Sigmoid colon (tissue), 7 donors: Measurements from ENCODE around the gene DKK3. TPM values are rescaled to one million over a fixed set of nuclear protein-coding genes. Genes with fewer than 3 reads are reported as not detected.

ENCODE experiments used
- DNase-seq: peaks from one replicate; pipeline ENCODE4 v3.0.0-alpha.2; 2019
- H3K27ac ChIP-seq, 4 donors: fragments of 200-600 bp; sonication (generic); one replicate each; pipeline ENCODE4 v1.5.1; 2016 to 2019; ENCODE audit warnings: mild to moderate bottlenecking in 1 of 4
- H3K27me3 ChIP-seq, 3 donors: fragments of 200-600 bp; sonication (generic); one replicate each; pipeline ENCODE4 v1.5.1; 2019; ENCODE audit warnings: mild to moderate bottlenecking in 1 of 3
- H3K36me3 ChIP-seq, 4 donors: fragments of 200-600 bp; sonication (generic); one replicate each; pipeline ENCODE4 v1.5.1; 2016 to 2019
- H3K4me1 ChIP-seq, 4 donors: fragments of 200-600 bp; sonication (generic); one replicate each; pipeline ENCODE4 v1.5.1; 2017 to 2019
- H3K4me3 ChIP-seq, 4 donors: fragments of 200-600 bp; sonication (generic); one replicate each; pipeline ENCODE4 v1.5.1; 2017 to 2019; ENCODE audit warnings: mild to moderate bottlenecking in 2 of 4, moderate library complexity in 1 of 4
- H3K9me3 ChIP-seq, 4 donors: fragments of 200-600 bp in 3 of 4; sonication (generic) in 3 of 4; one replicate each; pipeline versions ENCODE4 v1.5.1 to v1.6.1; 2013 to 2019
- EP300 ChIP-seq, 4 donors: sonication (generic); formaldehyde crosslinking; IDR thresholded peaks; one replicate each; pipeline ENCODE4 v1.6.1; 2017; ENCODE audit warnings: antibody characterized with exemption in 4 of 4
- POLR2A ChIP-seq, 2 donors: fragments of 450-650 bp; IDR thresholded peaks; one replicate each; pipeline ENCODE4 v1.6.1; 2016; ENCODE audit warnings: antibody characterized with exemption in 2 of 2, mild to moderate bottlenecking in 2 of 2, moderate library complexity in 2 of 2
- POLR2AphosphoS5 ChIP-seq, 4 donors: sonication (generic); formaldehyde crosslinking; IDR thresholded peaks; one replicate each; pipeline ENCODE4 v1.6.1; 2017; ENCODE audit warnings: antibody characterized with exemption in 4 of 4
- WGBS, 2 donors: extraction: QIAGEN DNeasy Blood & Tissue Kit; methylation state at CpG; one replicate each; pipeline ENCODE4 v1.1.7; 2013; 5-methylcytosine and 5-hydroxymethylcytosine counted together
- intact Hi-C: fragments of 100-400 bp; cut with DNase I; formaldehyde crosslinking; loops from one replicate; pipeline ENCODE4 v1.15.1; 2023
- polyA plus RNA-seq, 3 donors: library from polyadenylated mRNA; stranded (reverse); fragments of 200-250 nt; gene quantifications; one replicate each; pipeline ENCODE4 v1.2.3, GENCODE V29; 2013
- total RNA-seq, 4 donors: library from RNA; depleted of rRNA; stranded (reverse); fragments of >200 nt; gene quantifications; one replicate each; pipeline ENCODE4 v1.1.0, GENCODE V29; 2016
- TF ChIP-seq, protein P1 (sequence below), 4 experiments: fragments of 450-650 bp in 3 of 4; fragments of 200-600 bp in 1 of 4; IDR thresholded peaks; one replicate each; pipeline ENCODE4 v1.5.1; 2016 to 2019; ENCODE audit warnings: antibody characterized with exemption in 4 of 4, mild to moderate bottlenecking in 3 of 4, moderate library complexity in 2 of 4
- donor health status: healthy with polysubstance abuse.
- donor health status: Bipolar disorder and iron deficiency.
- donor health status: healthy.

Gene DKK3
- total and polyA plus RNA-seq, 7 donors: 6.0 to 181 (median 83.6) TPM

DNA sequence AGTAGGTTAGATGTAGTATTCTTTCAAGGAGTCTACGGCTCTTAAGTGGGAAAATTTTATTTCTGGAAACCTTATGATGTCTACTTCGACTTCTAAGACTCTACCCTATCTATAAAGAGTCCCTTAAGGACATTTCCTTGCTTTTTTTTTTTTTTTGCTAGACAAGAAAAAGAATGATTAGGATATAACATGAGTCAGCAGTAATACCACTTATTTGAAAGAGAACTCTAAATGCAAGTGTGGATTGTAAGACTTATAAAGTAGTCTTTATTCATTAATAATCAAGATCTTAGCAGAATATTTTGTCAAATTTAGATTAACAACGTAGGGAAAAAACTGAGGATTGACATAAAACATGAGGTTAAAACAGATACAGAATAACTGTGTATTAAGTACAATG lies 71.0 kb downstream of the DKK3 start:
- no peak overlapping the region for H3K27ac ChIP-seq
- DNase-seq: no peak
- no peak for TF ChIP-seq EP300 (IDR thresholded peaks at IDR 0.05)
- H3K36me3 ChIP-seq: peaks cover 7 to 95% (median 17%) of the 10 kb centered on the region in 4 donors
- no peaks in the 10 kb centered on the region for H3K27me3 ChIP-seq
- intact Hi-C loops: no loop called here
- H3K4me1 ChIP-seq: peaks cover 0 to 4% (median 0%) of the 10 kb centered on the region in 4 donors
- WGBS, 2 donors: 90 to 91% methylated on average over 3 of the region's 3 CpGs
- no peaks in the 10 kb centered on the region for H3K9me3 ChIP-seq
- H3K4me3 ChIP-seq: no peak overlapping the region

DNA sequence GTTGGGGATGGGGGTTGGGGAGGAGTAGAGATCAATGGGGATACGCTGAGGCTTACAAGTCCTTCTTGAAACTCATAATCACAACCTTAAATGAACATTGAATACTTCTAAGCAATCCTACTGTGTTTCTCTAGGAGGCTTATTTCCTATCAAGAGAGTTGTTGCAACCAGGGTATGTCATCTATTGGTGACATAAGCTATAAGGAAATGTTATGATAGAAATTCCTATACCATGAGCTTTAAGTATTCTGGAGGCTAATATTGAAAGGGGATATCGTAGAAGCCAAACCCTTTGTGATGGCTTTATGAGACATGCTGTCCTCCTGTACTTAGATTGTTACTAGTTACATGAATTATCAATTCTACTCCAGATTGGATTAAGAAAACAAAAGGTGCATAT lies 72.9 kb downstream of the DKK3 start:
- Histone ChIP-seq H3K27me3 (no peaks in the 10 kb centered on the region), H3K9me3 (no peaks in the 10 kb centered on the region), H3K4me1 (peaks cover 0 to 4% (median 0%) of the 10 kb centered on the region in 4 donors), H3K27ac (no peak overlapping the region), H3K36me3 (peaks cover 3 to 90% (median 15%) of the 10 kb centered on the region in 4 donors), H3K4me3 (no peak overlapping the region)
- WGBS, 2 donors: 98 to 99% methylated on average over 2 of the region's 2 CpGs
- TF ChIP-seq, protein P1, sequence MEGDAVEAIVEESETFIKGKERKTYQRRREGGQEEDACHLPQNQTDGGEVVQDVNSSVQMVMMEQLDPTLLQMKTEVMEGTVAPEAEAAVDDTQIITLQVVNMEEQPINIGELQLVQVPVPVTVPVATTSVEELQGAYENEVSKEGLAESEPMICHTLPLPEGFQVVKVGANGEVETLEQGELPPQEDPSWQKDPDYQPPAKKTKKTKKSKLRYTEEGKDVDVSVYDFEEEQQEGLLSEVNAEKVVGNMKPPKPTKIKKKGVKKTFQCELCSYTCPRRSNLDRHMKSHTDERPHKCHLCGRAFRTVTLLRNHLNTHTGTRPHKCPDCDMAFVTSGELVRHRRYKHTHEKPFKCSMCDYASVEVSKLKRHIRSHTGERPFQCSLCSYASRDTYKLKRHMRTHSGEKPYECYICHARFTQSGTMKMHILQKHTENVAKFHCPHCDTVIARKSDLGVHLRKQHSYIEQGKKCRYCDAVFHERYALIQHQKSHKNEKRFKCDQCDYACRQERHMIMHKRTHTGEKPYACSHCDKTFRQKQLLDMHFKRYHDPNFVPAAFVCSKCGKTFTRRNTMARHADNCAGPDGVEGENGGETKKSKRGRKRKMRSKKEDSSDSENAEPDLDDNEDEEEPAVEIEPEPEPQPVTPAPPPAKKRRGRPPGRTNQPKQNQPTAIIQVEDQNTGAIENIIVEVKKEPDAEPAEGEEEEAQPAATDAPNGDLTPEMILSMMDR (IDR thresholded peaks at IDR 0.05): no peak
- TF ChIP-seq POLR2A (IDR thresholded peaks at IDR 0.05) (no peak), EP300 (IDR thresholded peaks at IDR 0.05) (no peak), POLR2AphosphoS5 (IDR thresholded peaks at IDR 0.05) (no peak)
- DNase-seq: no peak
- intact Hi-C loops: no loop called here

DNA sequence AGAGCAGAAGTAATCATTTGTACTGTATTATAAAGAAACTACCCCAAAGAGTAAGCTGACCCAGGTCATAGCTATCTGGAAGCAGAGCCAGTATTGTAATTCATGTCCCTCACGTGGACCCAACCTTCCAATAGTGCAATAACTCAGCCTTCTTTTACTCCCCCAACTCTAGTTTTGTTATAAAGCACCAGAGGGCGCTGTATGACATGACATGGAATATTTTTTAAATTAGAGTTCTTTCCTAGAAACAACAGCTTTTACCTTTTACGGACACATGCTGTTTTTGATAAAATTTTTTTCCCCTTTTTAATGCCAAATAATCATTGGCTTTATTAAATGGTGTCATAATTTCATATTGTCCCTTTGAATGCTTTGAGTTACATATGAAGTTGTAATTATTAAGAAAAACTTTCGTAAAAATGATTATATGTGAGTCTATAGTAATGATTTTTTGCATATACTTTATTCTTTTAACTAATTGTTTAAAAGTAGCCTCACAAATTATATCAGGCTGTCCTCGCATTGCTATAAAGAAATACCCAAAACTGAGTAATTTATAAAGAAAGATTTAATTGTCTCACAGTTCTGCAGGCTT lies 76.9 kb downstream of the DKK3 start:
- H3K4me3 ChIP-seq: no peak overlapping the region
- 74 to 78% methylated on average over 5 of the region's 5 CpGs for WGBS, 2 donors
- H3K27ac ChIP-seq: peak overlapping the region in 1 of 4 donors; percentile 59
- TF ChIP-seq, protein P1 (IDR thresholded peaks at IDR 0.05): peak in 3 of 4 experiments; percentile 43 to 62 (median 51)
- no peak for TF ChIP-seq EP300 (IDR thresholded peaks at IDR 0.05)
- no peak for TF ChIP-seq POLR2AphosphoS5 (IDR thresholded peaks at IDR 0.05)
- no peak for TF ChIP-seq POLR2A (IDR thresholded peaks at IDR 0.05)
- no peak for DNase-seq
- H3K9me3 ChIP-seq: no peaks in the 10 kb centered on the region
- intact Hi-C loops: loop anchor here (1.0 to 5.0 kb wide), 2 partner anchors 112 to 351 kb away; no protein-coding TSS in a partner anchor
- no peaks in the 10 kb centered on the region for H3K4me1 ChIP-seq
- H3K27me3 ChIP-seq: no peaks in the 10 kb centered on the region
- H3K36me3 ChIP-seq: peaks cover 0 to 65% (median 5%) of the 10 kb centered on the region in 4 donors

DNA sequence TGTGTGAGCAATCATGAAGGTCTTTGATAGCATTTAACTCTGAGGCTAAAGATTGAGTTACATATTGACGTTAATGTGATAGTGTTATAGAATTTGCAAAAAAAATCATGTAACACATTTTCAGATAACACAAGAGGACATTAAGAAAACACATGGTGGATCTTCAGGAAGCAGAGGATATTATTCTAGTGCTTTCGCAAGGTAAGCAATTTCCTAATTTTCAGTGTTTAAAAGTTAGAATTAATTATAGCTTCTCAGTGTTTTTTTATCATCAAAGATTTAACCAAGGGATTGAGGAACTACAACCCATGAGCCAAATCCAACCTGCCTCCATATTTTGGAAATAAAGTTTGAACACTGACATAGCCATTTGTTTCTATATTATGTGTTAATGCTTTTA lies 78.5 kb downstream of the DKK3 start:
- WGBS, 2 donors: 91 to 94% methylated on average over 2 of the region's 2 CpGs
- no peak overlapping the region for H3K27ac ChIP-seq
- no peak overlapping the region for H3K4me3 ChIP-seq
- DNase-seq: no peak
- no peaks in the 10 kb centered on the region for H3K9me3 ChIP-seq
- no peaks in the 10 kb centered on the region for H3K4me1 ChIP-seq
- intact Hi-C loops: loop anchor here (5.0 kb wide), 2 partner anchors 42 to 352 kb away; no protein-coding TSS in a partner anchor
- H3K27me3 ChIP-seq: no peaks in the 10 kb centered on the region
- peaks cover 0 to 58% (median 5%) of the 10 kb centered on the region in 4 donors for H3K36me3 ChIP-seq
- TF ChIP-seq POLR2A (IDR thresholded peaks at IDR 0.05) (no peak), POLR2AphosphoS5 (IDR thresholded peaks at IDR 0.05) (no peak), EP300 (IDR thresholded peaks at IDR 0.05) (no peak)
- TF ChIP-seq, protein P1 (IDR thresholded peaks at IDR 0.05): no peak

DNA sequence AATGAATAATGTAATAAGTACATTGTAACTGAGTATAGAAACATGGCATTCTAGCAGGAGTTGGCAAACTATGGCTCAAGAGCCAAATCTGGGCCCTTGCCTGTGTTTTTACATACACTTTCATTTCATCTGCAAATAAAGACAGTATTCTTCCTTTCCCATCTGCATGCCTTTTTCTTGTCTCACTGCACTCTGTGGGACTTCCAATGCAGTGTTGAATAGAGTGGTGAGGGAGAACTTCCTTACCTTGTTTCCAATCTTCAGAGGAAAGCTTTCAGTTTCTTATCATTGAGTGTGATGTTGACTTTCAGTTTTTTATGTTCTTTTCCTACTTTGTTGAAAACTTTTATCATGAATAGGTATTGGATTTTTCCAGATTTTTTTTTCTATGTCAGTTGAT lies 84.6 kb downstream of the DKK3 start:
- no peaks in the 10 kb centered on the region for H3K27me3 ChIP-seq
- no peak overlapping the region for H3K4me3 ChIP-seq
- H3K36me3 ChIP-seq: peaks cover 0 to 46% (median 0%) of the 10 kb centered on the region in 4 donors
- no peak overlapping the region for H3K27ac ChIP-seq
- TF ChIP-seq POLR2AphosphoS5 (IDR thresholded peaks at IDR 0.05): no peak
- TF ChIP-seq EP300 (IDR thresholded peaks at IDR 0.05): no peak
- TF ChIP-seq, protein P1 (IDR thresholded peaks at IDR 0.05): no peak
- TF ChIP-seq POLR2A (IDR thresholded peaks at IDR 0.05): no peak
- no peaks in the 10 kb centered on the region for H3K9me3 ChIP-seq
- no peaks in the 10 kb centered on the region for H3K4me1 ChIP-seq
- intact Hi-C loops: no loop called here
- no peak for DNase-seq
